PC-3 (cell line): ENCODE data around the gene ETS1. TPM values are rescaled to one million over a fixed set of nuclear protein-coding genes. Genes with fewer than 3 reads are reported as not detected.

Experiments used
- ATAC-seq: fragments of 200-7000 bp; cut with Tn5 transposase; 2 replicates; pipeline ENCODE4 v1.9.1; 2020; ENCODE audit warnings: mild to moderate bottlenecking, moderate library complexity
- BruUV-seq: library from RNA; stranded (reverse); fragments of 400-500 nt; replicated peaks from 2 replicates; lab custom pipeline; 2021; lab: Mats Ljungman, UMichigan
- CTCF ChIA-PET: fragments of 300-600 bp; sonication (Branson Sonifier 250); formaldehyde crosslinking; loops from one replicate; lab custom pipeline; 2022; ENCODE audit warnings: antibody characterized with exemption; lab: Charles Lee
- POLR2A ChIA-PET: fragments of 300-600 bp; sonication (Branson Sonifier 250); formaldehyde crosslinking; loops from one replicate; lab custom pipeline; 2022; ENCODE audit warnings: antibody characterized with exemption; ENCODE audit not compliant: unreplicated experiment; lab: Charles Lee
- DNase-seq: peaks from one replicate; pipeline ENCODE4 v3.0.0-alpha.2; 2015
- H2AFZ ChIP-seq: fragments of 300-600 bp; sonication (generic); 2 replicates; pipeline ENCODE4 v1.6.0; 2016; ENCODE audit warnings: antibody characterized with exemption, low read length
- H3F3A ChIP-seq: fragments of 300-600 bp; sonication (generic); one replicate; pipeline ENCODE4 v1.6.0; 2017; ENCODE audit warnings: antibody characterized with exemption, low read length, control low read depth, mild to moderate bottlenecking; ENCODE audit not compliant: unreplicated experiment
- H3K27ac ChIP-seq: fragments of 300-600 bp; sonication (generic); 2 replicates; pipeline ENCODE4 v1.5.1; 2016; ENCODE audit warnings: mild to moderate bottlenecking, low read length
- H3K27me3 ChIP-seq: fragments of 300-600 bp; sonication (generic); 2 replicates; pipeline ENCODE4 v1.6.1; 2016; ENCODE audit warnings: low read length, mixed read lengths
- H3K36me3 ChIP-seq: fragments of 300-600 bp; sonication (generic); 2 replicates; pipeline ENCODE4 v1.6.1; 2016; ENCODE audit warnings: low read depth, mixed run types, low read length, mixed read lengths
- H3K4me1 ChIP-seq: fragments of 300-600 bp; sonication (generic); 2 replicates; pipeline ENCODE4 v1.5.1; 2016; ENCODE audit warnings: low read length; ENCODE audit not compliant: insufficient read depth
- H3K4me2 ChIP-seq: fragments of 300-600 bp; sonication (generic); 2 replicates; pipeline ENCODE4 v1.6.0; 2016; ENCODE audit warnings: low read length
- H3K4me3 ChIP-seq: fragments of 300-600 bp; sonication (generic); 2 replicates; pipeline ENCODE4 v1.5.1; 2016; ENCODE audit warnings: mild to moderate bottlenecking, low read length, mixed read lengths
- H3K79me2 ChIP-seq: fragments of 300-600 bp; sonication (generic); 2 replicates; pipeline ENCODE4 v1.6.1; 2017; ENCODE audit warnings: low read length, mixed read lengths
- H3K9ac ChIP-seq: fragments of 300-600 bp; sonication (generic); 2 replicates; pipeline ENCODE4 v1.6.0; 2016; ENCODE audit warnings: mild to moderate bottlenecking, low read length
- H3K9me2 ChIP-seq: fragments of 300-600 bp; sonication (generic); replicated peaks from 2 replicates; pipeline ENCODE4 v1.6.1; 2016; ENCODE audit warnings: mixed run types, low read length, mixed read lengths
- H3K9me3 ChIP-seq: fragments of 300-600 bp; sonication (generic); 2 replicates; pipeline ENCODE4 v1.6.1; 2016; ENCODE audit warnings: low read length, mixed read lengths
- H4K20me1 ChIP-seq: fragments of 300-600 bp; sonication (generic); 2 replicates; pipeline ENCODE4 v1.6.1; 2016; ENCODE audit warnings: low read length, mixed read lengths
- EZH2 ChIP-seq: fragments of 300-600 bp; sonication (generic); IDR thresholded peaks from one replicate; pipeline ENCODE4 v1.6.1; 2017; ENCODE audit warnings: antibody characterized with exemption, mild to moderate bottlenecking, low read length; ENCODE audit not compliant: unreplicated experiment
- EZH2phosphoT487 ChIP-seq: fragments of 300-600 bp; sonication (generic); IDR thresholded peaks from 2 replicates; pipeline ENCODE4 v1.6.1; 2018; ENCODE audit warnings: mild to moderate bottlenecking, antibody characterized with exemption, low read length, borderline replicate concordance
- intact Hi-C: fragments of 100-400 bp; cut with micrococcal nuclease; formaldehyde crosslinking; loops from 2 replicates; pipeline ENCODE4 v1.9.0; 2023
- total RNA-seq: library from RNA; depleted of rRNA; stranded (reverse); fragments of >200 nt; gene quantifications from 2 replicates; pipeline ENCODE4 v1.2.3, GENCODE V29; 2014
- TF ChIP-seq, protein P1 (sequence below): fragments of 300-600 bp; sonication (generic); conservative IDR thresholded peaks from 2 replicates; pipeline ENCODE4 v1.5.1; 2017; ENCODE audit warnings: antibody characterized with exemption, low read depth, mild to moderate bottlenecking, low read length

ETS1 gene
- total RNA-seq, 1 experiment from 2014 or later, result 52.0 TPM

DNA sequence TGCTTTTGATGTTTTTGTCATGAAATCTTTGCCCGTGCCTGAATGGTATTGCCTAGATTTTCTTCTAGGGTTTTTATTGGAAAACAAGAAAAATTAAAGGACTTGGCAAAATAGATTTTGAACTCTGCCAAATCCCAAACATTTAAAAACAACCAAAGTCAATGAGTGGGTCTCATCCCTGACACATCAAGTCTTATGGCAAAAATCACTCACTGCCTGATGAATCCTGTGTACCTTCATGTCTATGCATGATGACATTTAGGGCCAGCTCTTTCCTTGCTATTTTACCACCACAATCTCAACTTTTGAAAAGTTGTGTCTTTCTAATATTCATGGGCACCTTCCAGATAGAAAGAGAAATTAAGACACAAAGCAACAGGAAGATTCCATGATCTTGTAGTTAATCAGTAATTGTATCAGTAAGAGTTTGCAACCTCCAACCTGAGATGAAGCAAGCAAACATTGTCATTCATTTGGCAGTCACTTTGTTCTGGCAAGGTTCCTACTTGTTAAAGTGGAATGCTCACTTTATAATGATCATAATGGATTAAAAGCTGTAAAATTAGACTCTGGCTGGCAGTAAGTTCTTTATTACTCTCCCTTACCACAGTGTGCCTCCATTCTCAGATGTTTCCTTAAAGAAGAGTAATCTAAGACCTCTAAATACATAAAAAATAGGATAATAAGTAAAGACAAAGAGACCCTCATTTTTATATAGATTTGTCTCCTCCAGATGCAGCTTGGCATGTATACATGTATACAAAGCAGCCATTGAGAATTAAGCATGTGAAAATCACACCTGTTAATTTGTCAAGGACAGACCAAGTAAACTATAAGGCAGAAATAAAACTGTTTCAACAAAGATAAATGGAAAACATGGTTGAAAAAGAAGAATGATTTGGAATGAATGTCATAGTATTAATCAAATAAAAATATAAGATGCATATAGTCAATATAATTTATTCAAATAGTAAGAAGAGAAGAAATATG, 51.6 kb downstream of the ETS1 start:
- H4K20me1 ChIP-seq, result no peaks in the 10 kb centered on the region
- no peaks in the 10 kb centered on the region for H3K79me2 ChIP-seq
- no peak for TF ChIP-seq EZH2
- TF ChIP-seq, protein P1, sequence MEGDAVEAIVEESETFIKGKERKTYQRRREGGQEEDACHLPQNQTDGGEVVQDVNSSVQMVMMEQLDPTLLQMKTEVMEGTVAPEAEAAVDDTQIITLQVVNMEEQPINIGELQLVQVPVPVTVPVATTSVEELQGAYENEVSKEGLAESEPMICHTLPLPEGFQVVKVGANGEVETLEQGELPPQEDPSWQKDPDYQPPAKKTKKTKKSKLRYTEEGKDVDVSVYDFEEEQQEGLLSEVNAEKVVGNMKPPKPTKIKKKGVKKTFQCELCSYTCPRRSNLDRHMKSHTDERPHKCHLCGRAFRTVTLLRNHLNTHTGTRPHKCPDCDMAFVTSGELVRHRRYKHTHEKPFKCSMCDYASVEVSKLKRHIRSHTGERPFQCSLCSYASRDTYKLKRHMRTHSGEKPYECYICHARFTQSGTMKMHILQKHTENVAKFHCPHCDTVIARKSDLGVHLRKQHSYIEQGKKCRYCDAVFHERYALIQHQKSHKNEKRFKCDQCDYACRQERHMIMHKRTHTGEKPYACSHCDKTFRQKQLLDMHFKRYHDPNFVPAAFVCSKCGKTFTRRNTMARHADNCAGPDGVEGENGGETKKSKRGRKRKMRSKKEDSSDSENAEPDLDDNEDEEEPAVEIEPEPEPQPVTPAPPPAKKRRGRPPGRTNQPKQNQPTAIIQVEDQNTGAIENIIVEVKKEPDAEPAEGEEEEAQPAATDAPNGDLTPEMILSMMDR, result no peak
- no peak for TF ChIP-seq EZH2phosphoT487
- no peak overlapping the region for H3K27ac ChIP-seq
- no peaks in the 10 kb centered on the region for H3K36me3 ChIP-seq
- H3K9me3 ChIP-seq, result no peaks in the 10 kb centered on the region
- H3K27me3 ChIP-seq, result no peaks in the 10 kb centered on the region
- no peak overlapping the region for H3K4me3 ChIP-seq
- ChIA-PET CTCF (no interaction called here), POLR2A (interaction anchor here (0.5 to 0.7 kb wide), 3 partner anchors 12 to 488 kb away, joined by 3 read pairs; no protein-coding TSS in a partner anchor)
- ATAC-seq (peak; percentile 53), DNase-seq (peak; percentile 43)
- no peak overlapping the region for H3K9ac ChIP-seq
- peaks cover 11% of the 10 kb centered on the region; the same call in 1 of the 2 replicates for H3K4me1 ChIP-seq
- no peak overlapping the region for H3K4me2 ChIP-seq
- H2AFZ ChIP-seq, result no peak overlapping the region
- intact Hi-C loops, result no loop called here
- no TSS peak for BruUV-seq
- H3K9me2 ChIP-seq, result 0 out of 2 replicates have a peak, but pooled peaks cover 3% of the 10 kb centered on the region
- no peaks in the 10 kb centered on the region for H3F3A ChIP-seq

DNA sequence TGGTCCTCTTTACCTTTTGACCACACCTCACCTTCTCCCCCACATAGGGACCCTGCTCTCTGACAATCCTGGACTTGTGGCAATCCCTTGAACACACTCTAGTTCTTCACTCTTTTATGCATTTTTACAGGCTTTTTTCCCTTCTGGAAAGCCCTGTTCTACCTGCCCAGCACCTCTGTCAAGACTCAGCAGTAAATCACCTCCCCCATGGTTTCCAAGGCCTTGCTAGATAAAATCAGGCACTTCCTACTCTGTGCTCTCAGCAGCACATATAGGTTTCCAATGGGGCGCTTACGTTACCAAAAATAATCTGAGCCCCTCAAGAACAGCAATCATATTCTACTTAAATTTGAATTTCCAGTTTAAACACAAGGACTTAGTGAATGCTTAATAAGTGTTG, 53.9 kb downstream of the ETS1 start:
- no peak for TF ChIP-seq EZH2
- TF ChIP-seq EZH2phosphoT487, result no peak
- TF ChIP-seq, protein P1, result no peak
- H3K79me2 ChIP-seq, result no peaks in the 10 kb centered on the region
- H3K4me1 ChIP-seq, result peaks cover 23% of the 10 kb centered on the region
- POLR2A ChIA-PET, result no interaction called here
- H3K27me3 ChIP-seq, result no peaks in the 10 kb centered on the region
- no peak overlapping the region for H2AFZ ChIP-seq
- no peak overlapping the region for H3K4me3 ChIP-seq
- no peaks in the 10 kb centered on the region for H3K36me3 ChIP-seq
- no peak overlapping the region for H3K9ac ChIP-seq
- H4K20me1 ChIP-seq, result no peaks in the 10 kb centered on the region
- CTCF ChIA-PET, result no interaction called here
- H3K4me2 ChIP-seq, result no peak overlapping the region
- DNase-seq (no peak), ATAC-seq (no peak)
- no peaks in the 10 kb centered on the region for H3F3A ChIP-seq
- 0 out of 2 replicates have a peak, but pooled peaks cover 3% of the 10 kb centered on the region for H3K9me2 ChIP-seq
- intact Hi-C loops, result no loop called here
- H3K27ac ChIP-seq, result no peak overlapping the region
- BruUV-seq, result no TSS peak
- H3K9me3 ChIP-seq, result no peaks in the 10 kb centered on the region
